Measurements from ENCODE around the gene PITPNC1.

DNA sequence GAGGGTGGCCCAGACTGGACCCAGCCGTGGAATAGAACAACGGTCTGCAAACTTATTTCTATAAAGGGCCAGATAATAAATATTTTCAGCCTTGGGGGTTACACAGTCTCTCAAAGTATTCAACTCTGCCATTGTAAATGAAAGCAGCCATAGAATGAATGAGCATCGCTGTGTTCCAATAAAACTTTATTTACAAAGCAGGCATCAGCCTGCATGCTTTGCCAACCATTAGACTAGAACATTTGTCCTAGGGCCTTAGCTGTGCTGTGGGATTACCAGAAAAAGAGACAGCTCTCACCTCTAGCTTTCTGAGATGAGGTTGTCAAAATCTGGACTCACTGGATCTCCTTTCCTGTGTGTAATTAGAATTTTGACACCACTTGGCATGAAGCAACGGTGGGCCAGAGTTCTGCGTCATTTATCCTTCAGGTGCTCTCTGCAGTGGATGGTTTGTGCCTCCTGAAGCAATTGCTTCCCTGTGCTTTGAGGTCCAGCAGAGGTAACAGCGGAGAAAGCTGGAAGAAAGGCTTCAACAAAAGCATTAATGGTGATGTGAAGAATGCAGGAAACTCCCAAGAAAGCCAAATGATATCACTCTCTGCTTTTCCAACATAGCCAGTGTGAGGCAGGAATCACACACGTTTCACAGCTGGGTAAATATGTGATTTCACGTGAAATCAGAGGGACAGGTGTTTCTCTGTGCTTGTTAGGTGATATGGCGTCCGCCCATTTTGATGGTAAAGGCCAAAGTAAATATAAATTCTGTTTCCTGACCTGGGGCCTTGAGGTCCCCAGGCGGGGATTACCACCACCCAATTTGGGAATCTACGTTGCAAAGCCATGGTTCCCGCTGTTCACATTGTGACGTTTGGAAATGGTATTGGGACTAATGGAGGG, 148.4 kb downstream of the PITPNC1 start:
- TF ChIP-seq POLR2A (IDR thresholded peaks at IDR 0.05) (no peak), EP300 (IDR thresholded peaks at IDR 0.05) (no peak)
- TF ChIP-seq, protein P1, sequence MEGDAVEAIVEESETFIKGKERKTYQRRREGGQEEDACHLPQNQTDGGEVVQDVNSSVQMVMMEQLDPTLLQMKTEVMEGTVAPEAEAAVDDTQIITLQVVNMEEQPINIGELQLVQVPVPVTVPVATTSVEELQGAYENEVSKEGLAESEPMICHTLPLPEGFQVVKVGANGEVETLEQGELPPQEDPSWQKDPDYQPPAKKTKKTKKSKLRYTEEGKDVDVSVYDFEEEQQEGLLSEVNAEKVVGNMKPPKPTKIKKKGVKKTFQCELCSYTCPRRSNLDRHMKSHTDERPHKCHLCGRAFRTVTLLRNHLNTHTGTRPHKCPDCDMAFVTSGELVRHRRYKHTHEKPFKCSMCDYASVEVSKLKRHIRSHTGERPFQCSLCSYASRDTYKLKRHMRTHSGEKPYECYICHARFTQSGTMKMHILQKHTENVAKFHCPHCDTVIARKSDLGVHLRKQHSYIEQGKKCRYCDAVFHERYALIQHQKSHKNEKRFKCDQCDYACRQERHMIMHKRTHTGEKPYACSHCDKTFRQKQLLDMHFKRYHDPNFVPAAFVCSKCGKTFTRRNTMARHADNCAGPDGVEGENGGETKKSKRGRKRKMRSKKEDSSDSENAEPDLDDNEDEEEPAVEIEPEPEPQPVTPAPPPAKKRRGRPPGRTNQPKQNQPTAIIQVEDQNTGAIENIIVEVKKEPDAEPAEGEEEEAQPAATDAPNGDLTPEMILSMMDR (IDR thresholded peaks at IDR 0.05), result no peak

Measured in tibial nerve (tissue), 4 donors.